HepG2 (cell line): ENCODE results near the gene PMFBP1.

Source experiments
- ARHGAP35 ChIP-seq: sonication (generic); formaldehyde crosslinking; IDR thresholded peaks from 2 replicates; pipeline ENCODE4 v1.9.0; 2022; ENCODE audit warnings: mild to moderate bottlenecking, inconsistent platforms, moderate library complexity, missing genetic modification reagents, borderline replicate concordance
- ATRX ChIP-seq: sonication (generic); formaldehyde crosslinking; IDR thresholded peaks from 2 replicates; pipeline ENCODE4 v1.4.0; 2020; ENCODE audit warnings: missing genetic modification reagents, borderline replicate concordance
- DPF2 ChIP-seq: sonication (generic); formaldehyde crosslinking; IDR thresholded peaks from 2 replicates; pipeline ENCODE4 v1.4.0; 2020; ENCODE audit warnings: mild to moderate bottlenecking, low read depth, missing genetic modification reagents, borderline replicate concordance
- FOXA1 ChIP-seq, 2 experiments: fragments of 450-650 bp in 1 of 2; sonication (generic) in 1 of 2; formaldehyde crosslinking in 1 of 2; IDR thresholded peaks; 2 replicates each; pipeline versions ENCODE4 v1.4.0 to v1.6.1; 2016 to 2020; ENCODE audit warnings: missing genetic modification reagents in 1 of 2
- HDAC6 ChIP-seq: fragments of 200-600 bp; sonication (generic); IDR thresholded peaks from 2 replicates; pipeline ENCODE4 v1.7.0; 2017; ENCODE audit warnings: mild to moderate bottlenecking, antibody characterized with exemption, low read length, low read depth
- KAT2B ChIP-seq: fragments of 150-350 bp; IDR thresholded peaks from 2 replicates; pipeline ENCODE4 v1.6.1; 2014; ENCODE audit warnings: low read depth, low read length, borderline replicate concordance
- MAZ ChIP-seq, 2 experiments: sonication (generic) in 1 of 2; formaldehyde crosslinking in 1 of 2; IDR thresholded peaks; 2 replicates each; pipeline versions ENCODE4 v1.5.0 to v1.6.1; 2012 to 2020; ENCODE audit warnings: low read depth in 2 of 2, mild to moderate bottlenecking in 2 of 2, borderline replicate concordance in 1 of 2, improper control_type of control experiment in 1 of 2, low read length in 1 of 2, missing genetic modification reagents in 1 of 2, moderate library complexity in 1 of 2
- NONO ChIP-seq, 2 experiments: fragments of 450-650 bp in 1 of 2; sonication (generic) in 1 of 2; formaldehyde crosslinking in 1 of 2; IDR thresholded peaks in 1 of 2; conservative IDR thresholded peaks in 1 of 2; 2 replicates each; pipeline versions ENCODE4 v1.6.1 to v1.8.0; 2017 to 2022; ENCODE audit warnings: mild to moderate bottlenecking in 1 of 2, missing genetic modification reagents in 1 of 2, moderate library complexity in 1 of 2
- POLR2A ChIP-seq, 2 experiments: IDR thresholded peaks; 2 replicates each; pipeline ENCODE4 v1.6.1; 2011; ENCODE audit warnings: low read depth in 2 of 2, low read length in 2 of 2, mild to moderate bottlenecking in 1 of 2, moderate library complexity in 1 of 2; ENCODE audit not compliant: insufficient read depth in 1 of 2
- POLR2AphosphoS5 ChIP-seq: IDR thresholded peaks from 2 replicates; pipeline ENCODE4 v1.6.1; 2012; ENCODE audit warnings: low read depth, low read length
- TAF1 ChIP-seq: sonication (generic); formaldehyde crosslinking; IDR thresholded peaks from 2 replicates; pipeline ENCODE4 v1.4.0; 2020; ENCODE audit warnings: missing genetic modification reagents
- ZBTB21 ChIP-seq: sonication (generic); formaldehyde crosslinking; IDR thresholded peaks from 2 replicates; pipeline ENCODE4 v1.4.0; 2020; ENCODE audit warnings: missing genetic modification reagents
- TF ChIP-seq, protein P1 (sequence below): sonication (generic); formaldehyde crosslinking; IDR thresholded peaks from 2 replicates; pipeline ENCODE4 v1.5.0; 2020; ENCODE audit warnings: mild to moderate bottlenecking, missing genetic modification reagents, moderate library complexity
- TF ChIP-seq, protein P2 (sequence below): sonication (generic); formaldehyde crosslinking; IDR thresholded peaks from 2 replicates; pipeline ENCODE4 v1.4.0; 2020; ENCODE audit warnings: missing genetic modification reagents

DNA sequence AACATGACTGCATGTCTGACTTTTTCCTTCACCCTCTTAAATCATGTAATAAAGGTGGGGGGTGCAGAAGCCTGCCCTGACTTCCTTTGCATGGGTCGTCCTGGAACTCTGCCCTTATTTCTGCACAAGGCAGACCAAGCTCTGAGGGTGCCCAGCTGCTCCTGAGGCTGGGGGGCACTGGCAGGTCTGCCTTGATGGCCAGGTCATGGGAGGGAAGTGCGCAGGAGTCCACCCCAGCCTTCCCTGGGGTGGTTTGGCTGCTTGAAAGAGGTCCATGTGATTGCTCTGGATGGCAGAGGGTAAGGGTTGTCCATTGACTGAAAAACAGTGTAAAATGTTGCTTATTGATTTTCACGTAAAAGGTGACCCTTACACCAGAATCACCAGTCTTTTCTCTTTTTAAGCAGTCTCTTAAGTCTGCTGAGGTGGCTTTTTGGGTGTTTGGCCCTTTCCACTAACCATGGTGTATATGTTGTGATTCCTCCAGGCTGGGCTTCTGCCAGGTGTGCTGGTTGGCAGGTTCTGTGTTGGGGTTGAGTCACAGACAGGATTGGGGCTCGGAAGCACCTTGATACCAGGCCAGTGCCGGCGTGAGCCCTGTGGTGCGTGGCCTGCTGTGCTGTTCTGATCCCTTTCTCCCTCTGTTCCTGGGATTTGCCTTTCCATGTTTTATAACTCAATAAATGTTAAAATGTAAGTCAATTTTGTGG is 58.9 kb downstream of the PMFBP1 start:
- no peak for TF ChIP-seq ZBTB21 (CRISPR knock-in tag)
- TF ChIP-seq DPF2, result no peak
- TF ChIP-seq, protein P1, sequence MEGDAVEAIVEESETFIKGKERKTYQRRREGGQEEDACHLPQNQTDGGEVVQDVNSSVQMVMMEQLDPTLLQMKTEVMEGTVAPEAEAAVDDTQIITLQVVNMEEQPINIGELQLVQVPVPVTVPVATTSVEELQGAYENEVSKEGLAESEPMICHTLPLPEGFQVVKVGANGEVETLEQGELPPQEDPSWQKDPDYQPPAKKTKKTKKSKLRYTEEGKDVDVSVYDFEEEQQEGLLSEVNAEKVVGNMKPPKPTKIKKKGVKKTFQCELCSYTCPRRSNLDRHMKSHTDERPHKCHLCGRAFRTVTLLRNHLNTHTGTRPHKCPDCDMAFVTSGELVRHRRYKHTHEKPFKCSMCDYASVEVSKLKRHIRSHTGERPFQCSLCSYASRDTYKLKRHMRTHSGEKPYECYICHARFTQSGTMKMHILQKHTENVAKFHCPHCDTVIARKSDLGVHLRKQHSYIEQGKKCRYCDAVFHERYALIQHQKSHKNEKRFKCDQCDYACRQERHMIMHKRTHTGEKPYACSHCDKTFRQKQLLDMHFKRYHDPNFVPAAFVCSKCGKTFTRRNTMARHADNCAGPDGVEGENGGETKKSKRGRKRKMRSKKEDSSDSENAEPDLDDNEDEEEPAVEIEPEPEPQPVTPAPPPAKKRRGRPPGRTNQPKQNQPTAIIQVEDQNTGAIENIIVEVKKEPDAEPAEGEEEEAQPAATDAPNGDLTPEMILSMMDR (CRISPR knock-in tag), result no peak
- TF ChIP-seq MAZ (IDR thresholded peaks at IDR 0.05; ENCODE audit: borderline replicate concordance, low read depth, low read length), result no peak
- no peak for TF ChIP-seq MAZ (CRISPR knock-in tag; IDR thresholded peaks at IDR 0.05; ENCODE audit: low read depth)
- no peak for TF ChIP-seq KAT2B
- TF ChIP-seq TAF1 (CRISPR knock-in tag), result no peak
- no peak for TF ChIP-seq NONO (IDR thresholded peaks at IDR 0.05)
- TF ChIP-seq NONO (CRISPR knock-in tag; conservative IDR thresholded peaks at IDR 0.05), result no peak
- TF ChIP-seq FOXA1 (IDR thresholded peaks at IDR 0.05), result no peak
- TF ChIP-seq FOXA1 (CRISPR knock-in tag; IDR thresholded peaks at IDR 0.05), result no peak
- TF ChIP-seq POLR2AphosphoS5, result no peak
- TF ChIP-seq POLR2A (IDR thresholded peaks at IDR 0.05; ENCODE audit: insufficient read depth in 1 of 2, low read depth in 2 of 2, low read length in 2 of 2), result no peak
- TF ChIP-seq, protein P2, sequence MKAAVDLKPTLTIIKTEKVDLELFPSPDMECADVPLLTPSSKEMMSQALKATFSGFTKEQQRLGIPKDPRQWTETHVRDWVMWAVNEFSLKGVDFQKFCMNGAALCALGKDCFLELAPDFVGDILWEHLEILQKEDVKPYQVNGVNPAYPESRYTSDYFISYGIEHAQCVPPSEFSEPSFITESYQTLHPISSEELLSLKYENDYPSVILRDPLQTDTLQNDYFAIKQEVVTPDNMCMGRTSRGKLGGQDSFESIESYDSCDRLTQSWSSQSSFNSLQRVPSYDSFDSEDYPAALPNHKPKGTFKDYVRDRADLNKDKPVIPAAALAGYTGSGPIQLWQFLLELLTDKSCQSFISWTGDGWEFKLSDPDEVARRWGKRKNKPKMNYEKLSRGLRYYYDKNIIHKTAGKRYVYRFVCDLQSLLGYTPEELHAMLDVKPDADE (CRISPR knock-in tag), result no peak
- no peak for TF ChIP-seq ATRX
- no peak for TF ChIP-seq HDAC6
- TF ChIP-seq ARHGAP35 (CRISPR knock-in tag), result no peak
